Mesenchymal stem cell (in vitro differentiated cells and primary cell): Measurements from ENCODE around the gene METTL15.
A peak's percentile ranks its signal among the peaks of the same experiment; 100 is the strongest.
"Not testable (repeated sequence)": the region's sequence is repeated elsewhere in the genome, so short reads cannot be mapped to it uniquely, and the experiment has no call there.

Source experiments
- DNase-seq: peaks from one replicate; pipeline ENCODE4 v3.0.0-alpha.2; 2013
- H2AFZ ChIP-seq: one replicate; pipeline ENCODE4 v1.6.1; 2013; ENCODE audit warnings: low read depth, mild to moderate bottlenecking, control low read depth, inconsistent platforms, low read length, moderate library complexity
- H2AK5ac ChIP-seq: 2 replicates; pipeline ENCODE4 v1.6.1; 2013; ENCODE audit warnings: low read length, moderate library complexity, mild to moderate bottlenecking, inconsistent platforms; ENCODE audit not compliant: severe bottlenecking
- H2BK120ac ChIP-seq: one replicate; pipeline ENCODE4 v1.6.1; 2013; ENCODE audit warnings: low read depth, mild to moderate bottlenecking, inconsistent platforms, low read length, moderate library complexity
- H2BK12ac ChIP-seq, 2 experiments: one replicate each; pipeline ENCODE4 v1.6.1; 2013; ENCODE audit warnings: inconsistent platforms in 2 of 2, low read length in 2 of 2, mild to moderate bottlenecking in 2 of 2, moderate library complexity in 2 of 2, control low read depth in 1 of 2
- H2BK15ac ChIP-seq: one replicate; pipeline ENCODE4 v1.6.1; 2013; ENCODE audit warnings: mild to moderate bottlenecking, low read depth, inconsistent platforms; ENCODE audit not compliant: poor library complexity, severe bottlenecking
- H2BK5ac ChIP-seq: 2 replicates; pipeline ENCODE4 v1.6.1; 2013; ENCODE audit warnings: low read depth, mild to moderate bottlenecking, low read length, control low read depth, inconsistent platforms; ENCODE audit not compliant: poor library complexity, severe bottlenecking
- H3K14ac ChIP-seq, 2 experiments: one replicate each; pipeline ENCODE4 v1.6.1; 2013; ENCODE audit warnings: inconsistent platforms in 2 of 2, low read length in 2 of 2, control low read depth in 1 of 2, mild to moderate bottlenecking in 1 of 2, moderate library complexity in 1 of 2
- H3K18ac ChIP-seq, 2 experiments: one replicate each; pipeline ENCODE4 v1.6.1; 2013; ENCODE audit warnings: inconsistent platforms in 2 of 2, low read length in 2 of 2, control low read depth in 1 of 2, low read depth in 1 of 2, mild to moderate bottlenecking in 1 of 2
- H3K23ac ChIP-seq, 2 experiments: one replicate each; pipeline ENCODE4 v1.6.1; 2013; ENCODE audit warnings: inconsistent platforms in 2 of 2, low read length in 2 of 2, mild to moderate bottlenecking in 2 of 2, moderate library complexity in 2 of 2, control low read depth in 1 of 2
- H3K27ac ChIP-seq: 2 replicates; pipeline ENCODE4 v1.5.1; 2013; ENCODE audit warnings: mild to moderate bottlenecking, moderate library complexity, low read length, control low read depth, inconsistent platforms; ENCODE audit not compliant: poor library complexity, severe bottlenecking
- H3K27me3 ChIP-seq, 2 experiments: 2 replicates each; pipeline versions ENCODE4 v1.6.1 to v1.7.0; 2013; ENCODE audit warnings: low read length in 2 of 2, mild to moderate bottlenecking in 2 of 2, moderate library complexity in 2 of 2, control low read depth in 1 of 2, inconsistent platforms in 1 of 2; ENCODE audit not compliant: control insufficient read depth in 1 of 2, insufficient read depth in 1 of 2
- H3K36me3 ChIP-seq, 2 experiments: 2 replicates each; pipeline versions ENCODE4 v1.6.1 to v1.7.0; 2013; ENCODE audit warnings: low read length in 2 of 2, control low read depth in 1 of 2, inconsistent platforms in 1 of 2, low read depth in 1 of 2, mild to moderate bottlenecking in 1 of 2; ENCODE audit not compliant: insufficient read depth in 2 of 2, control insufficient read depth in 1 of 2
- H3K4ac ChIP-seq, 2 experiments: one replicate each; pipeline ENCODE4 v1.6.1; 2013; ENCODE audit warnings: inconsistent platforms in 2 of 2, low read length in 2 of 2, mild to moderate bottlenecking in 2 of 2, moderate library complexity in 2 of 2, control low read depth in 1 of 2, low read depth in 1 of 2
- H3K4me1 ChIP-seq: 2 replicates; pipeline ENCODE4 v1.6.1; 2013; ENCODE audit warnings: low read depth, low read length, control low read depth; ENCODE audit not compliant: control insufficient read depth, insufficient read depth
- H3K4me2 ChIP-seq: 2 replicates; pipeline ENCODE4 v1.6.1; 2013; ENCODE audit warnings: low read length, mild to moderate bottlenecking, inconsistent platforms; ENCODE audit not compliant: poor library complexity, severe bottlenecking
- H3K4me3 ChIP-seq, 2 experiments: 2 replicates each; pipeline versions ENCODE4 v1.5.1 to v1.7.0; 2013; ENCODE audit warnings: low read length in 2 of 2, mild to moderate bottlenecking in 2 of 2, control low read depth in 1 of 2, low read depth in 1 of 2; ENCODE audit not compliant: insufficient read depth in 1 of 2
- H3K79me1 ChIP-seq: replicated peaks from 2 replicates; pipeline ENCODE4 v1.6.1; 2013; ENCODE audit warnings: mild to moderate bottlenecking, control low read depth, low read length, inconsistent platforms; ENCODE audit not compliant: poor library complexity, severe bottlenecking
- H3K9ac ChIP-seq: 2 replicates; pipeline ENCODE4 v1.7.0; 2013; ENCODE audit warnings: mild to moderate bottlenecking, low read length, moderate library complexity
- H3K9me3 ChIP-seq: 2 replicates; pipeline ENCODE4 v1.7.0; 2013; ENCODE audit warnings: mild to moderate bottlenecking, low read length; ENCODE audit not compliant: control insufficient read depth
- H4K8ac ChIP-seq: one replicate; pipeline ENCODE4 v1.6.1; 2013; ENCODE audit warnings: inconsistent platforms, mild to moderate bottlenecking, low read length, moderate library complexity
- H4K91ac ChIP-seq: one replicate; pipeline ENCODE4 v1.6.1; 2013; ENCODE audit warnings: mild to moderate bottlenecking, low read length, inconsistent platforms
- WGBS: methylation state at CpG from one replicate; pipeline ENCODE4 v1.1.7; 2013; ENCODE audit warnings: mixed read lengths; 5-methylcytosine and 5-hydroxymethylcytosine counted together

The METTL15 gene

GRCh38 chr11:28099715-28100114, 8.5 kb upstream of the METTL15 start:
- no peak overlapping the region for H3K4me3 ChIP-seq
- H3K9me3 ChIP-seq = no peaks in the 10 kb centered on the region
- H3K27ac ChIP-seq = no peak overlapping the region
- no peak overlapping the region for H3K14ac ChIP-seq
- no peak overlapping the region for H2BK5ac ChIP-seq
- H4K8ac ChIP-seq = no peak overlapping the region
- H3K79me1 ChIP-seq = peaks cover 15% of the 10 kb centered on the region
- H2BK12ac ChIP-seq = no peak overlapping the region
- H3K4ac ChIP-seq = no peak overlapping the region
- WGBS = no CpG with 5 or more reads among the region's 1 CpG
- H2AK5ac ChIP-seq = no peak overlapping the region
- H3K4me2 ChIP-seq = no peak overlapping the region
- no peaks in the 10 kb centered on the region for H3K4me1 ChIP-seq
- H3K36me3 ChIP-seq = no peaks in the 10 kb centered on the region
- H3K18ac ChIP-seq = no peak overlapping the region
- no peak overlapping the region for H3K9ac ChIP-seq
- no peak overlapping the region for H3K23ac ChIP-seq
- H2BK15ac ChIP-seq = no peak overlapping the region
- no peak overlapping the region for H2AFZ ChIP-seq
- no peak overlapping the region for H4K91ac ChIP-seq
- H3K27me3 ChIP-seq = no peaks in the 10 kb centered on the region
- no peak overlapping the region for H2BK120ac ChIP-seq
- DNase-seq = no peak

- H3K14ac ChIP-seq = no peak overlapping the region
- H3K27me3 ChIP-seq = no peaks in the 10 kb centered on the region
- no peak overlapping the region for H3K4me3 ChIP-seq
- no peak overlapping the region for H2BK15ac ChIP-seq
- H4K8ac ChIP-seq = no peak overlapping the region
- no peak overlapping the region for H3K9ac ChIP-seq
- H3K18ac ChIP-seq = no peak overlapping the region
- H3K79me1 ChIP-seq = peaks cover 12% of the 10 kb centered on the region
- no peaks in the 10 kb centered on the region for H3K4me1 ChIP-seq
- no peaks in the 10 kb centered on the region for H3K9me3 ChIP-seq
- H2AK5ac ChIP-seq = no peak overlapping the region
- no peak overlapping the region for H2BK5ac ChIP-seq
- WGBS = 100% methylated on average over 1 of the region's 2 CpGs
- peak overlapping the region; percentile 49 for H2BK120ac ChIP-seq
- H3K27ac ChIP-seq = no peak overlapping the region
- no peak overlapping the region for H3K4ac ChIP-seq
- H2AFZ ChIP-seq = no peak overlapping the region
- no peak for DNase-seq
- no peak overlapping the region for H3K4me2 ChIP-seq
- H3K23ac ChIP-seq = no peak overlapping the region
- no peaks in the 10 kb centered on the region for H3K36me3 ChIP-seq
- H2BK12ac ChIP-seq = no peak overlapping the region
- no peak overlapping the region for H4K91ac ChIP-seq
Observed at GRCh38 chr11:28100665-28101064, 7.5 kb upstream of the METTL15 start.

- H2AFZ ChIP-seq, H2BK15ac ChIP-seq, H4K8ac ChIP-seq, H3K18ac ChIP-seq, H2BK12ac ChIP-seq, H2BK5ac ChIP-seq, H3K4me3 ChIP-seq, H3K14ac ChIP-seq, H3K79me1 ChIP-seq, H3K4ac ChIP-seq, H3K4me1 ChIP-seq, H3K4me2 ChIP-seq, H3K23ac ChIP-seq, H3K27ac ChIP-seq, H3K9me3 ChIP-seq, H3K27me3 ChIP-seq, H4K91ac ChIP-seq, H3K36me3 ChIP-seq, H2BK120ac ChIP-seq, H3K9ac ChIP-seq, H2AK5ac ChIP-seq: not testable (repeated sequence)
- DNase-seq = peak; percentile 33
- 56% methylated on average over 2 of the region's 4 CpGs for WGBS
Observed at GRCh38 chr11:28102300-28102699, 5.9 kb upstream of the METTL15 start.

- Histone ChIP-seq H3K27ac (no peak overlapping the region), H3K4me2 (peak overlapping the region; percentile 22), H2AK5ac (no peak overlapping the region), H2BK15ac (no peak overlapping the region), H4K91ac (no peak overlapping the region), H2BK12ac (no peak overlapping the region), H3K36me3 (no peaks in the 10 kb centered on the region), H3K18ac (no peak overlapping the region), H3K9ac (no peak overlapping the region), H2BK120ac (no peak overlapping the region), H2BK5ac (no peak overlapping the region), H3K4me3 (no peak overlapping the region), H3K27me3 (no peaks in the 10 kb centered on the region), H3K79me1 (peaks cover 5% of the 10 kb centered on the region), H3K9me3 (no peaks in the 10 kb centered on the region), H4K8ac (no peak overlapping the region), H3K14ac (no peak overlapping the region), H3K4me1 (peaks cover 3% of the 10 kb centered on the region), H3K4ac (no peak overlapping the region), H2AFZ (no peak overlapping the region), H3K23ac (no peak overlapping the region)
- no peak for DNase-seq
- WGBS = 60% methylated on average over 1 of the region's 1 CpG
Observed at GRCh38 chr11:28104425-28104824, 3.8 kb upstream of the METTL15 start.
